Measurements from ENCODE around the gene ST6GALNAC2.
"Not testable (repeated sequence)": the region's sequence is repeated elsewhere in the genome, so short reads cannot be mapped to it uniquely, and the experiment has no call there.

ST6GALNAC2 gene

DNA sequence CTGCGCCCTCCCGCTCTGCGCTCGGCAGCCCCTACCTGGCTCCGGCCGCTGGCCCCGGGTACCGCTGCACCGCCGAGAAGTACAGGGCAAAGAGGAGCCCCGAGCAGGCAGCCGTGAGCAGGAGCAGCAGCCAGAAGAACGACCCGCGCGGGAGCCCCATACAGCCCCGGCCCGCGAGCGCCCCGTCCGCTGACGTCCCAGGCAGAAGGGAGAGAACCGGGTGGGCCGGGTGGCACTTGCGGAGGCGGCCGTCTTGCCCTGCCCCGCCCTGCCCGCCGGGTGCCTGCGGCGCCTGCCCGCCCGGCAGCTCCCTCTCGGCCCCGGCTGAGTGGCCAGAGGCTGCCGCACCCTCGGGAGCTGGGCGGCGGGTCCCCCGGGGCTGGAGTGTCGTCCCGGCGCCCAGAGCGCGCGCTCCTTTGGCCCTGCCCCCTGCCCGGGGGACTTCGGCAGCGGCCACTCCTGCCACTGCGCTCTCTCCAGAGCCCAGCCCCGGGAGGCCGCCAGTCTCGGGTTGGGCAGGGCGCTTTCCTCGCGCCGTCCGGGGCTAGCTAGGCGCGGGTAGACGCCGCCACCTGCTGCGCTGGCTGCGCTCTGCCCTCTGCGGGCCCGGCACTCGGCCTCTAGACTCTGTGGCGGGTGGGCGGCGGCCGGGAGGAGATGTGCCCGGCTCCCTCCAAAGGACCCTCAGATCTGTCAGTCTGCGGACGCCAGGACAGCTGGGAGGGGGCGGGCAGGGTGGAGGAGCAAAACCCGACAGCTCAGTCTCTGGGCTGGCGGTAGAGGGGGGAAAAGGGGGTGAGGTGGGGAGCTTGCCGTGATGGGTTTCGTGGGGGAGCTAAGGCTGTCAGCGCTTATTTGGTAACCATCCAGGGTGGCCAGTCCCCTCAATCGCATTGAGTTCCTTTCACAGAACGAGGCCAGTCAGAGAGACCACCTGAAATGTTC, at the start of gene ST6GALNAC2:
TSS of gene ST6GALNAC2 (minus strand) at position 212 of the 945 bp plus-strand sequence. CDS start at position 160, 52 bp downstream.
- peak; percentile 20 for DNase-seq

DNA sequence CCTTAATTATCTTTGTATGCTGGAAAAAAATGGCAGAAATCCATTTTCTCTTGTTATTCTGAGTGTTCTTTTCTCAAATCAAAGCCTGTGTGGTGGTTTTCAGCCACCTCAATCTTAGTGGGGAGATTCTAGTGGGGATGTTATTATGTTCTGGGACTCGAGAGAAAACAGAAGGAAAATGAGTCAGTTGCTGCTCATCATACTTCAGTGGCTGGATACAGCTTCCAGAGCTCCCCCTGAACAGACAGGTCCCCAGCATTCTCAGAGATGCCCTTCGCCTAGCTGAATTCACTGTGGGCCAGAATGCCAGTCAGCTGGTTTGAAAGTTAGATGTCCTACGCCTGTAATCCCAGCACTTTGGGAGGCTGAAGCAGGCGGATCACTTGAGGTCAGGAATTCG, 49.4 kb upstream of the ST6GALNAC2 start:
- DNase-seq, result no peak

GRCh38 chr17:76633628-76634328, 48.1 kb upstream of the ST6GALNAC2 start:
- no peak for DNase-seq

GRCh38 chr17:76631821-76632565, 46.3 kb upstream of the ST6GALNAC2 start:
- DNase-seq, result no peak

GRCh38 chr17:76630151-76630550, 44.5 kb upstream of the ST6GALNAC2 start:
- no peak for DNase-seq

DNA sequence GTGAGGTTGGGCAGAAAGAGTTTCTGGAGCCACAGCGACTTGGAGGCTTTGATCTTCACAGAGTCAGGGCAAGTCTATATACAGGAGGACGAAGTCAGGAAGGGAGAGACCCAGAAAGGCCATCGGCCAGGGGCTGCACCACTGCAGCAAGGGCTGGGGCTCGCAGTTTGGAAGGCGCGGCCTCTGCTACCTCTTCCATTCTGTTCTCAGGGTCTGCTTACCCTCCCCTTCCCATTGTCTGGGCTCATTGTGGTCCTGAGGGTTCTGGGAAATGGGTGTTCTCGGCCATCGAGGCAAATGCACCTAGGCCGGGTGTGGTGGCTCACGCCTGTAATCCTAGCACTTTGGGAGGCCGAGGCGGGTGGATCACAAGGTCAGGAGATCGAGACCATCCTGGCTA, 41.9 kb upstream of the ST6GALNAC2 start:
- no peak for DNase-seq

DNA sequence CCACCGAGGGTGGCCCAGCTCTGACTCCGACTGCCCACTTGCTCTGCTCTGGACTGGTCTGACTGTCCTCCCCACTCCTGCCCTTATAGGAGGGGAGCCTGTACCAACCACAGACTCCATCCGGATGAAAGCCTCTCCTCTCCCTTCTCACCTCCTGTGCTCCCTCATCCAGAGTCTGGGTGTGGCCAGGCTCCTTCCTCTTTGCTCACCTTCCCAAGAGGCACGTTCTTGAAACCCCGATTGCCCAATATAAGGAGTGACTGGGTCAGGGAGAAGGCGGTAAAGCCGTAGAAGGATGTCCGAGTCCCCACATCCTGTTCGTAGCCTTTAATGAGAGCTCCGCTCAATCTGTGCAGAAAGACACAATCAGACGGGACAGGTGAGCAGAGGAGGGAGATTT, 40.8 kb upstream of the ST6GALNAC2 start:
- DNase-seq, result no peak

DNA sequence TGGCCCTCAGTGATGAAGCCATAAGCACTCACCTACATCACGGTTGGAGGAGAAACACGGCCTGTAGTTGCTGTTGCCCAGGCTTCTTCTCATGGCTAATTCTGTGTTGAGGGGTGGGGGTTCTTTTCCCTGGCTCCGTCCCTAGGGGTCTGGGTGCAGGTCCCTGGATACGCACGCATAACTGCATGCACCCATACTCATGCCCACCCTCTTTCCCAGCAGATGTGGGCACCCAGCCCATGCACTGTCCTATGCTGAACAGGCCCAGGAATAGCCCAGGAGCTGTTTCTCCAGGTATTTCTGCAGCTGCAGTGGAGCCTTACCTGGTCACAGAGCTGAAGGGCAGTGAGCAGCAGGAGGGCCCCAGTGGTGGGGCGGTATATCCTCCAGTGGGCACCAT, 39.8 kb upstream of the ST6GALNAC2 start:
- DNase-seq, result no peak

DNA sequence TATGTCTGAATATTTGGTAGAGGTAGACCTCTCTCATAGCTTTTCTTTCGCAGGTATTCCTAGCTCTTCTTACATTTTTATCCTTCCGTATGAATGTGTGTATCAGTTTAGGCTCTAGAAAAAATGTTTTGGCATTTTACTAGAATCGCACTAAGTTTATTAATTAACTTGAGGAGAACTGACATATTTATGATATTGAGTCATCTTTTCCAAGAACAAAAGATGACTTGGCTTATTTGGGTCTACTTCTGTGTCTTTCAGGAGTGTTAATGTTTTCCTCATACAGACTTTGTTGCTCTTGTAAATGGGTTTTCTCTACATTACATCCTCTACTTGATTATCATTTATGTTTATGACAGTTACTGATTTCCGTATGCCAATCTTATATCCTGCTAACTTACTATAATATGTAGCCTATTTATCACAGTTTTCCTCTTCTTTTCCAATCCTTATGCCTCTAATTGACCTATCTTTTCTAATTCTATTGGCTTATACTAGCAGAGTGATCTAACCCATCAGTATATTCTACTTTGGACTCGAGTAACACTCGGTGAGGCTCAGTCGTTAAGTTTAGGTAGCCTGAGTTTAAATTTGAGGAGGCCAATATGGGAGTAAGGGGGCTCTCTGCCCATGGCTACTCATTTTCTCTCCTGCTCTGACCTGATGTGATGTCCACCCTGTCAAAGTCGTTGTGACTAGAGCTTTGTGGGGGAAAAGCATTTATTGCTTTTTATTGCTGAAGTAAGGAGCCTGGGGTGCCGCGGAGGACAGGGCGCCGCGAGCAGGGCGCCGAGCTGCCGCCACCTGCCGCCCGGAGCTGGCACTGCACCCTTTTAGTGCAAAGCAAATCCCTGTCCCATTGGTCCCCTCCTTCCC, 37.8 kb upstream of the ST6GALNAC2 start:
- DNase-seq, result peak; percentile 64

DNA sequence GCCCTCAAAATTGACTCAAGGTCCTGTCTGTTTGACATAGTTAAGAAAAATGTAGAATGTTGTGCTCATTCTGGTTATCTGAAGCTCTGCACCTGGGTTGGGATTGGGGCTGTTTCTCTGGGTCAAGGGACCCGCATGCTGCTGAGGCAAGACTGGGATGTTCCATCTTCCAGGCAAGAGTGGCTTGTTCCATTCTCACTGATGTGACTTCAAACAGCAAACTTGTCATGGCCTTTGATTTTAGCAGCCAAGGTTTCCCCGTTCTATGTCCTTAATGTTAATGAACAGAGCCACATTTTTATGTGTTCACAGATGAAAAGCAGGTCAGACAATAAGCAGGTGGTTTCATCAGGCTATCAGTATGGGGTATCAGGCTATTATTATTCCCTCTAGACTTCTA, 32.2 kb upstream of the ST6GALNAC2 start:
- no peak for DNase-seq

DNA sequence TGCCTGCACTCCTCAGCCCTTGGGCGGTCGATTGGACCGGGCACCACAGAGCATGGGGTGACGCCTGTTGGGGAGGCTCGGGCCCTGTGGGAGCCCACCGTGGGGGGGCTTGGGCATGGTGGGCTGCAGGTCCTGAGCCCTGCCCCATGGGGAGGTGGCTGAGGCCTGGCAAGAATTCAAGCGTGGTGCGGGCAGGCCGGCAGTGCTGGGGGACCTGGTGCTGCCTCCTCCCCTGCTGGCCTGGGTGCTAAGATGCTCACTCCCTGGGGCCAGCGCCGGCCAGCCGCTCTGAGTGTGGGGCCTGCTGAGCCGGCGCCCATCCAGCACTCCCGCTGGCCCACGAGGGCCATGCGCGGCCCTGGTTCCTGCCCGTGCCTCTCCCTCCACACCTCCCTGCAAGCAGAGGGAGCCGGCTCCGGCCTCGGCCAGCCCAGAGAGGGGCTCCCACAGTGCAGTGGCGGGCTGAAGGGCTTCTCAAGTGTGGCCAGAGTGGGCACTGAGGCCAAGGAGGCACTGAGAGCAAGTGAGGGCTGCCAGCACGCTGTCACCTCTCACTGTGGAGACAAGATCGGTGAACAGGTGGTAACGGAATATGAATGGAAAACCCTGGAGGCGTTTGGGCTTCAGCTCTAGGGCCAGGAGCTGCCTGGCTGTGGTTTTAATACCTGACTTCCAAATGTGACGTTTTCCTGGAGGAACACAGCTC, 29.4 kb upstream of the ST6GALNAC2 start:
- DNase-seq, result no peak

DNA sequence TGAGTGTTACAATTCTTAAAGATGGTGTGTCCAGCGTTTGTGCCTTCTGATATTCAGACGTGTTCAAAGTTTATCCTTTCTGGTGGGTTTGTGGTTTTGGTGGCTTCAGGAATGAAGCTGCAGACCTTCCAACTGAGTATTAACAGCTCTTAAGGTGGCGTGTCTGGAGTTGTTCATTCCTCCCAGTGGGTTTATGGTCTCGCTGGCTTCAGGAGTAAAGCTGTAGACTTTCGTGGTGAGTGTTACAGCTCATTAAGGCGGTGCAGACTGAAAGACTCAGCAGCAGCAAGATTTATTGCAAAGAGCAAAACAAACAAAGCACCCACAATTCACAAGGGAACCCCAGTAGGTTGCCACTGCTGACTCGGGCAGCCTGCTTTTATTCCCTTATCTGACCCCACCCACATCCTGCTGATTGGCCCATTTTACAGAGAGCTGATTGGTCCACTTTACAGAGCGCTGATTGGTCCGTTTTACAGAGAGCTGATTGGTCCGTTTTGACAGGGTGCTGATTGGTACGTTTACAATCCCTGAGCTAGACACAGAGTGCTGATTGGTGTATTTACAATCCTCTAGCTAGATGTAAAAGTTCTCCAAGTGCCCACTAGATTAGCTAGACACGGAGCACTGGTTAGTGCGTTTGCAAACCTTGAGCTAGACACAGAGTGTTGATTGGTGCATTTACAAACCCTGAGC, 28.6 kb upstream of the ST6GALNAC2 start:
- DNase-seq, result not testable (repeated sequence)

DNA sequence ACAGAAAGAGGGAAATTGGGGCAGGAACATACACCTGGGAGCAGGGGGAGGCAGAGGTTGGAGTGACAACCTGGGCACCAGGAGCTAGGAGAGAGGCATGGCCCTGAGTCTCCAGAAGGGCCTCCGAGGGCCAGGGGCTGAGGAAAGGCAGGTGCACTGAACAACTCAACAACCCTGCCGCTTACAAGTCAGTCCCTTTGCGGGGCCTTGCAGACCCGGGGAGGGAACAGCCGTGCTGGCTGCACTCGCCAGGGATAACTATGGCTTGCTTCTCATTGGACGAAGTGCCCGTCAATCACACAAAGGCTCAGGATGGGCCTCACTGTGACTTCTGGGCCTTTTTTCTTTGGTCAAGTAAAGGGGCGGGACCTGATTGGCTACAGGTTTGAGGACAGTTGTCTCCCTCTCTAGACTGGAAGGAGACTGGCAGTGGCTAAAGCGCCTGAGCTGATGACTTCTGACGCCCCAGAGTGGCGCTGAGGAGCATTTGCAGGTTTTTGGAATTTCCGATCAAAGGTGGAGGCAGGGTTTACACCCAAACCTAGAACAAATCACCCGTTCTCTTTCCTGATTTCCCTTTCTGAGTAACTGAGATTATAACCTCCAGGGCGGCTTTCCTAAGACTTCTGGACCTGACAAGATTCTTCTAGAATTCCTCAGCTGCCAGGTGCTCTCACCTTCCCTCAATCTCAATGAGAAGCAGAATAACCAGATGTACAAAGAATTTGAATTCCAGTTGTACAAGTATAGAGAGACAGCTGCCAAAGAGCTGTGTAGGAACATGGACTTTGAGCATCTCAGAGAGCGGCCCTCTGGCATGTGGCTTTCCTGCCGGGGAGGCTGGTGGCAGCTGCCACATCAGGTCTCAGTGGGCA, 27.6 kb upstream of the ST6GALNAC2 start:
- peak; percentile 36 for DNase-seq

DNA sequence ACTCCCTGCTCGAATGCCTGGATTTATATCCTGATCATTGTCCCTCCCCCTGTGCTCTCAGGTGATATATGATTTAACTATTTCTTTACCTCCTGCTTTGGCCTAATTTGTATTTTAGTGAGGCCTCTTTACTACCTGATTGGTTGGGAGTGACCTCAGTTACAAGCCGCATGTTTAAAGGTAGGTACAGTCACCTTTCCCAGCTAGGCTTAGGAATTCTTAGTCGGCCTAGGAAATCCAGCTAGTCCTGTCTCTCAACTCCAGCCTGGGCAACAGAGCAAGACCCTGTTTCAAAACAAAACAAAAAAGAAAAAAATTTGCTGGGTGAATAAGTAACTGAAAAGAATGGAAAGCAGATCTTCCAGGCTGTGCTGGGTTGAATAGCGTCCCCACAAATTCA, 26.8 kb upstream of the ST6GALNAC2 start:
- no peak for DNase-seq

- no peak for DNase-seq
Observed at GRCh38 chr17:76611758-76612157, 26.1 kb upstream of the ST6GALNAC2 start.

- DNase-seq, result not testable (repeated sequence)
Observed at GRCh38 chr17:76611080-76611749, 25.6 kb upstream of the ST6GALNAC2 start.

DNA sequence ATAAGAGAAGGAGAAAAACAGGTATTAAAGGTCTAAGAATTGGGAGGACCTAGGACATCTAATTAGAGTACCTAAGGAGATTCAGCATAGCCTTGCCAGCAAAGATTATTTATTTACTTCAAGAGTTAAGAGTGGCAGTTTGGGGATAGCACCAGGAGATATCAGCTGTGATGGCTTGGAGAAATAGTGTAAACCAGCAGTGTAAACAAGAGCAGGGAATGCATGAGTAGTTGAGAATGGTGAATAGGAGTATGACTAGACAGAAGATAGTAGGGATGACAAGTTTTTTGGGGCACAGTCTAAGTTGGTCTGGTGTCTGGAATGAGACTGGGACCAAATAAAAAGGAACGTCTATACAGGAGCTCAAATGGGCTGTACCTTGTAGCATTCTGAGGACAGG, 21.0 kb upstream of the ST6GALNAC2 start:
- not testable (repeated sequence) for DNase-seq

GRCh38 chr17:76601065-76601464, 15.4 kb upstream of the ST6GALNAC2 start:
- DNase-seq, result no peak

Measured in SHP77 treated with DMSO at 0.1 percent for 48 hours (cell line).